ENCODE data around the gene ZNF546.
"Not testable (repeated sequence)": the region's sequence is repeated elsewhere in the genome, so short reads cannot be mapped to it uniquely, and the experiment has no call there.

The ZNF546 gene

GRCh38 chr19:39996811-39997637, at the start of gene ZNF546:
Gene ZNF546, plus strand, starts transcription at chr19:39997060. Its CDS starts 1,267 bp downstream, at chr19:39998327.
- TF ChIP-seq CTCF (conservative IDR thresholded peaks at IDR 0.05; ENCODE audit: control insufficient read depth, insufficient read depth, low read depth, low read length) = no peak
- peak within 1 kb of the TSS; percentile 89 for H3K4me3 ChIP-seq (ENCODE audit: control insufficient read depth, low read depth, low read length)
- DNase-seq (ENCODE audit: low read depth) = peak; percentile 93

DNA sequence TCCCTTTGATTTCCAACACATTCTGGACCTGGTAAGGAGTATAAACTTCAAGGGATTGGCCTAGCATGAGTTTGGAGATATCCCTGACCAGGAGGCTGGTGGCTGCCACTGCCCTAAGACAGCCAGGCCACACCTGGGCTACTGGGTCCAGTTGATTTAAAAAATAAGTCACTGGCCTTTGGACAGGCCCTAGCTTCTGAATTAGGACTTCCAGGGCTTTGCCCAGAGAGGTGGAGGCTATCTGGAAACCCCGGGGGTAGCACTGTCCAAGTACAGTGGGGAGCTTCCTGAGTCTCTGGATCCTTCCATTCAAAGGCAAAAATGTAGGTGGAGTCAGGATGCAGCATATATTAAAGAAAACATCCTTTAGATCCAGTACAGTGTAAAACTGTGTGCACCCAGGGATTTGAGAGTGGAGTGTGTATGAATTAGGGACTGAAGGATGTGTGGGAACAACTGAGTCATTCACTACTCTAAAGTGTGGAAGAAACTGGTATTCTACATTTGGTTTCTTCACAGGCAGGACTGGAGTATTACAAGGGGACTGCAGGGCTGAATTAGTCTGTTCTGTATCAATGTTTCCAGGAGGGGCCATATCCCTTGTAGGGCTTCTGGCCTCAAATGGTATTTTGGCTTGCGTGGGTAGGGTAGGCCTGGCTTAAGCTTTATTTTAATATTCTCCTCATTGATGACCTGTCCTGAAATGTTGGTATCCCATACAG, 47.7 kb upstream of the ZNF546 start:
- TF ChIP-seq CTCF (conservative IDR thresholded peaks at IDR 0.05; ENCODE audit: control insufficient read depth, insufficient read depth, low read depth, low read length) = no peak
- no peak overlapping the region for H3K4me3 ChIP-seq (ENCODE audit: control insufficient read depth, low read depth, low read length)
- DNase-seq (ENCODE audit: low read depth) = no peak

GRCh38 chr19:39951065-39951650, 45.7 kb upstream of the ZNF546 start:
- TF ChIP-seq CTCF (conservative IDR thresholded peaks at IDR 0.05; ENCODE audit: control insufficient read depth, insufficient read depth, low read depth, low read length) = no peak
- DNase-seq (ENCODE audit: low read depth) = no peak
- no peak overlapping the region for H3K4me3 ChIP-seq (ENCODE audit: control insufficient read depth, low read depth, low read length)

GRCh38 chr19:39951686-39952085, 45.2 kb upstream of the ZNF546 start:
- no peak for TF ChIP-seq CTCF (conservative IDR thresholded peaks at IDR 0.05; ENCODE audit: control insufficient read depth, insufficient read depth, low read depth, low read length)
- no peak overlapping the region for H3K4me3 ChIP-seq (ENCODE audit: control insufficient read depth, low read depth, low read length)
- peak; percentile 84 for DNase-seq (ENCODE audit: low read depth)

- DNase-seq (ENCODE audit: low read depth) = no peak
- no peak overlapping the region for H3K4me3 ChIP-seq (ENCODE audit: control insufficient read depth, low read depth, low read length)
- no peak for TF ChIP-seq CTCF (conservative IDR thresholded peaks at IDR 0.05; ENCODE audit: control insufficient read depth, insufficient read depth, low read depth, low read length)
Observed at GRCh38 chr19:39953915-39954314, 42.9 kb upstream of the ZNF546 start.

DNA sequence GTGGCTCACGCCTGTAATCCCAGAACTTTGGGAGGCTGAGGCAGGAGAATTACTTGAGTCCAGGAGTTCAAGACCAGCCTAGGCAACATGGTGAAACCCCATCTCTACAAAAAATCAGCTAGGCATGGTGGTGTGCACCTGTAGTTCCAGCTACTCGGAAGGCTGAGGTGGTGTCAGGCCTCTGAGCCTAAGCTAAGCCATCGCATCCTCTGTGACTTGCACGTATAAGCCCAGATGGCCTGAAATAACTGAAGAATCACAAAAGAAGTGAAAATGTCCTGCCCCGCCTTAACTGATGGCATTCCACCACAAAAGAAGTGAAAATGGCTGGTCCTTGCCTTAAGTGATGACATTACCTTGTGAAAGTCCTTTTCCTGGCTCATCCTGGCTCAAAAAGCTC, 39.0 kb upstream of the ZNF546 start:
- H3K4me3 ChIP-seq (ENCODE audit: control insufficient read depth, low read depth, low read length); DNase-seq (ENCODE audit: low read depth): not testable (repeated sequence)

DNA sequence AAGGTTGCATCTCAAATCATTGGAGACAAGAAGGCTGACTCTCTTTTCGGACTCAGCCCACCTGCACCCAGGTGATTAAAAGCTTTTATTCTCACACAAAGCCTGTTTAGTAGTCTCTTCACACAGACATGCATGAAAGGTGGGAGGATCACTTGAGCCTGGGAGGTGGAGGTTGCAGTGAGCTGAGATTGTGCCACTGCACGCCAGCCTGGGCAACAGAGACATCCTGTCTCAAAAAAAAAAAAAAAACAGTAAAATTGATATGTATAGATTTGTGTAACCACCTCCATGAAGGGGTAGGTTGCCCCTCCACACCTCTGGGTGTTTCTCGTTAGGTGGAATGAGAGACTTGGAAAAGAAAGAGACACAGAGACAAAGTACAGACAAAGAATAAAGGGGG, 37.9 kb upstream of the ZNF546 start:
- DNase-seq (ENCODE audit: low read depth); H3K4me3 ChIP-seq (ENCODE audit: control insufficient read depth, low read depth, low read length): not testable (repeated sequence)

- not testable (repeated sequence) for H3K4me3 ChIP-seq (ENCODE audit: control insufficient read depth, low read depth, low read length); DNase-seq (ENCODE audit: low read depth)
Observed at GRCh38 chr19:39959407-39959806, 37.5 kb upstream of the ZNF546 start.

Data from fibroblast of mammary gland (primary cell).